K562 (cell line): ENCODE data around the gene MKLN1.

Experiments used
- EP300 ChIP-seq: IDR thresholded peaks from 2 replicates; pipeline ENCODE4 v1.6.1; 2012; ENCODE audit warnings: low read length, improper control_type of control experiment
- ETV6 ChIP-seq, 3 experiments: fragments of 150-350 bp in 1 of 3; sonication (generic) in 1 of 3; formaldehyde crosslinking in 1 of 3; IDR thresholded peaks; 2 replicates each; pipeline versions ENCODE4 v1.6.1 to v1.8.0; 2014 to 2022; ENCODE audit warnings: borderline replicate concordance in 2 of 3, low read depth in 2 of 3, antibody characterized with exemption in 1 of 3, low read length in 1 of 3, mild to moderate bottlenecking in 1 of 3, missing genetic modification reagents in 1 of 3
- L3MBTL2 ChIP-seq: fragments of 450-650 bp; IDR thresholded peaks from 2 replicates; pipeline ENCODE4 v1.6.1; 2016; ENCODE audit warnings: mild to moderate bottlenecking, moderate library complexity
- NFRKB ChIP-seq: fragments of 450-650 bp; IDR thresholded peaks from 2 replicates; pipeline ENCODE4 v1.6.1; 2016; ENCODE audit warnings: low read depth
- PRPF4 ChIP-seq: fragments of 200-400 bp; formaldehyde crosslinking; IDR thresholded peaks from one replicate; pipeline ENCODE4 v1.6.1; 2017; ENCODE audit warnings: low read length, low read depth, mild to moderate bottlenecking; ENCODE audit not compliant: insufficient read depth, poor library complexity, severe bottlenecking
- RBM22 ChIP-seq: fragments of 200-400 bp; formaldehyde crosslinking; IDR thresholded peaks from 2 replicates; pipeline ENCODE4 v1.6.1; 2018; ENCODE audit warnings: low read length, low read depth; ENCODE audit not compliant: poor library complexity, severe bottlenecking
- SAP30 ChIP-seq: fragments of 200-600 bp; sonication (generic); IDR thresholded peaks from 2 replicates; pipeline ENCODE4 v1.6.1; 2012; ENCODE audit warnings: borderline replicate concordance, low read depth, mild to moderate bottlenecking, moderate library complexity, low read length, control low read depth, inconsistent platforms; ENCODE audit not compliant: insufficient read depth, poor library complexity, severe bottlenecking
- SIN3B ChIP-seq: fragments of 450-650 bp; IDR thresholded peaks from 2 replicates; pipeline ENCODE4 v1.6.1; 2017; ENCODE audit warnings: low read depth, mild to moderate bottlenecking, moderate library complexity
- ZBTB11 ChIP-seq, 3 experiments: fragments of 200-800 bp in 1 of 3; fragments of 250-450 bp in 1 of 3; fragments of 450-650 bp in 1 of 3; sonication (Bioruptor Pico) in 1 of 3; sonication (Bioruptor generic) in 1 of 3; formaldehyde crosslinking in 1 of 3; IDR thresholded peaks; 2 replicates each; pipeline versions ENCODE4 v1.6.1 to v1.8.0; 2016 to 2022; ENCODE audit warnings: mild to moderate bottlenecking in 2 of 3, missing genetic modification characterization in 2 of 3, missing compliant biosample characterization in 1 of 3, moderate library complexity in 1 of 3
- ZNF212 ChIP-seq: fragments of 450-650 bp; formaldehyde crosslinking; IDR thresholded peaks from 2 replicates; pipeline ENCODE4 v1.4.0; 2020; ENCODE audit warnings: mild to moderate bottlenecking
- ZZZ3 ChIP-seq: fragments of 450-650 bp; IDR thresholded peaks from 2 replicates; pipeline ENCODE4 v1.6.1; 2016; ENCODE audit warnings: antibody characterized with exemption, mild to moderate bottlenecking, moderate library complexity
- TF ChIP-seq, protein P1 (sequence below), 3 experiments: IDR thresholded peaks in 2 of 3; conservative IDR thresholded peaks in 1 of 3; 2 replicates each; pipeline ENCODE4 v1.5.1; 2011 to 2012; ENCODE audit warnings: low read length in 3 of 3, mild to moderate bottlenecking in 3 of 3, control low read depth in 2 of 3, improper control_type of control experiment in 1 of 3, inconsistent platforms in 1 of 3, low read depth in 1 of 3, mixed read lengths in 1 of 3, moderate library complexity in 1 of 3; ENCODE audit not compliant: insufficient read depth in 2 of 3

DNA sequence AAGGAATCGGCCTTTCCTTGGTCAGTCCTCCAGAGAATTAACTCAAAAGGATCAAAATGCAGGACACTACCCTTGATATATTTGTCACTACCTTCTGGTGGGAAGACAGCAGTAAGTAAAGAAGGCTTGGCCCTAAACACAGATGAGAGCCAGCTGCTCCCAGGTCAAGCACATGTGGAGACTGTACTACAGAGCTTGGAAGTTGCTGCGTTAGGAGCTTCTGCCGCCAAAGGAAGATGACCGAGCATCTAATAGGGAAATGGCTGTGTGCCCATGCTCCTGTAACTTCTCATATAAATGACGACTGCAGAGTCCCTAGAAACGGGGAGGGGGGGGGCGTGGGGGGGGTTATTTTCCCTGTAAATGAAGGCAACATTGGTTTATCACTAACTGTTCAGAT is 169.8 kb downstream of the MKLN1 start:
- TF ChIP-seq PRPF4 (no peak), SAP30 (no peak), L3MBTL2 (no peak), NFRKB (no peak), SIN3B (no peak), ZZZ3 (no peak), ZBTB11 (CRISPR knock-in tag; IDR thresholded peaks at IDR 0.05) (no peak), EP300 (no peak), RBM22 (no peak), ETV6 (IDR thresholded peaks at IDR 0.05; ENCODE audit: borderline replicate concordance in 1 of 2, low read depth in 2 of 2, low read length in 1 of 2) (no peak), ETV6 (CRISPR knock-in tag; IDR thresholded peaks at IDR 0.05; ENCODE audit: borderline replicate concordance) (no peak), ZNF212 (no peak)
- TF ChIP-seq, protein P1, sequence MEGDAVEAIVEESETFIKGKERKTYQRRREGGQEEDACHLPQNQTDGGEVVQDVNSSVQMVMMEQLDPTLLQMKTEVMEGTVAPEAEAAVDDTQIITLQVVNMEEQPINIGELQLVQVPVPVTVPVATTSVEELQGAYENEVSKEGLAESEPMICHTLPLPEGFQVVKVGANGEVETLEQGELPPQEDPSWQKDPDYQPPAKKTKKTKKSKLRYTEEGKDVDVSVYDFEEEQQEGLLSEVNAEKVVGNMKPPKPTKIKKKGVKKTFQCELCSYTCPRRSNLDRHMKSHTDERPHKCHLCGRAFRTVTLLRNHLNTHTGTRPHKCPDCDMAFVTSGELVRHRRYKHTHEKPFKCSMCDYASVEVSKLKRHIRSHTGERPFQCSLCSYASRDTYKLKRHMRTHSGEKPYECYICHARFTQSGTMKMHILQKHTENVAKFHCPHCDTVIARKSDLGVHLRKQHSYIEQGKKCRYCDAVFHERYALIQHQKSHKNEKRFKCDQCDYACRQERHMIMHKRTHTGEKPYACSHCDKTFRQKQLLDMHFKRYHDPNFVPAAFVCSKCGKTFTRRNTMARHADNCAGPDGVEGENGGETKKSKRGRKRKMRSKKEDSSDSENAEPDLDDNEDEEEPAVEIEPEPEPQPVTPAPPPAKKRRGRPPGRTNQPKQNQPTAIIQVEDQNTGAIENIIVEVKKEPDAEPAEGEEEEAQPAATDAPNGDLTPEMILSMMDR (IDR thresholded peaks at IDR 0.05 in 2 of 3, conservative IDR thresholded peaks at IDR 0.05 in 1 of 3; ENCODE audit: insufficient read depth in 2 of 3, low read depth in 1 of 3, low read length in 3 of 3): no peak
